AG09309 (cell line): ENCODE measurements around the gene SYNDIG1.

Experiments used
- DNase-seq: peaks from one replicate; pipeline ENCODE4 v3.0.0-alpha.2; 2010; ENCODE audit warnings: low read depth
- H3K4me3 ChIP-seq: 2 replicates; pipeline ENCODE4 v1.5.1; 2011; ENCODE audit warnings: mild to moderate bottlenecking, low read depth, low read length, moderate library complexity; ENCODE audit not compliant: control insufficient read depth
- TF ChIP-seq, protein P1 (sequence below): IDR thresholded peaks from 2 replicates; pipeline ENCODE4 v1.5.1; 2011; ENCODE audit warnings: mild to moderate bottlenecking, low read depth, low read length, inconsistent platforms; ENCODE audit not compliant: insufficient read depth, control insufficient read depth; ENCODE audit errors: missing control alignments

SYNDIG1 gene

GRCh38 chr20:24614341-24614740 lies 144.9 kb downstream of the SYNDIG1 start:
- H3K4me3 ChIP-seq, result no peak overlapping the region
- DNase-seq, result no peak
- TF ChIP-seq, protein P1, sequence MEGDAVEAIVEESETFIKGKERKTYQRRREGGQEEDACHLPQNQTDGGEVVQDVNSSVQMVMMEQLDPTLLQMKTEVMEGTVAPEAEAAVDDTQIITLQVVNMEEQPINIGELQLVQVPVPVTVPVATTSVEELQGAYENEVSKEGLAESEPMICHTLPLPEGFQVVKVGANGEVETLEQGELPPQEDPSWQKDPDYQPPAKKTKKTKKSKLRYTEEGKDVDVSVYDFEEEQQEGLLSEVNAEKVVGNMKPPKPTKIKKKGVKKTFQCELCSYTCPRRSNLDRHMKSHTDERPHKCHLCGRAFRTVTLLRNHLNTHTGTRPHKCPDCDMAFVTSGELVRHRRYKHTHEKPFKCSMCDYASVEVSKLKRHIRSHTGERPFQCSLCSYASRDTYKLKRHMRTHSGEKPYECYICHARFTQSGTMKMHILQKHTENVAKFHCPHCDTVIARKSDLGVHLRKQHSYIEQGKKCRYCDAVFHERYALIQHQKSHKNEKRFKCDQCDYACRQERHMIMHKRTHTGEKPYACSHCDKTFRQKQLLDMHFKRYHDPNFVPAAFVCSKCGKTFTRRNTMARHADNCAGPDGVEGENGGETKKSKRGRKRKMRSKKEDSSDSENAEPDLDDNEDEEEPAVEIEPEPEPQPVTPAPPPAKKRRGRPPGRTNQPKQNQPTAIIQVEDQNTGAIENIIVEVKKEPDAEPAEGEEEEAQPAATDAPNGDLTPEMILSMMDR, result no peak

GRCh38 chr20:24615353-24615752 lies 145.9 kb downstream of the SYNDIG1 start:
- no peak overlapping the region for H3K4me3 ChIP-seq
- no peak for DNase-seq
- TF ChIP-seq, protein P1, result no peak

- H3K4me3 ChIP-seq, result no peak overlapping the region
- no peak for DNase-seq
- TF ChIP-seq, protein P1, result no peak
Measured at GRCh38 chr20:24616258-24617079, 147.0 kb downstream of the SYNDIG1 start.

GRCh38 chr20:24617080-24617432 lies 147.6 kb downstream of the SYNDIG1 start:
- H3K4me3 ChIP-seq, result no peak overlapping the region
- DNase-seq, result no peak
- TF ChIP-seq, protein P1, result no peak

DNA sequence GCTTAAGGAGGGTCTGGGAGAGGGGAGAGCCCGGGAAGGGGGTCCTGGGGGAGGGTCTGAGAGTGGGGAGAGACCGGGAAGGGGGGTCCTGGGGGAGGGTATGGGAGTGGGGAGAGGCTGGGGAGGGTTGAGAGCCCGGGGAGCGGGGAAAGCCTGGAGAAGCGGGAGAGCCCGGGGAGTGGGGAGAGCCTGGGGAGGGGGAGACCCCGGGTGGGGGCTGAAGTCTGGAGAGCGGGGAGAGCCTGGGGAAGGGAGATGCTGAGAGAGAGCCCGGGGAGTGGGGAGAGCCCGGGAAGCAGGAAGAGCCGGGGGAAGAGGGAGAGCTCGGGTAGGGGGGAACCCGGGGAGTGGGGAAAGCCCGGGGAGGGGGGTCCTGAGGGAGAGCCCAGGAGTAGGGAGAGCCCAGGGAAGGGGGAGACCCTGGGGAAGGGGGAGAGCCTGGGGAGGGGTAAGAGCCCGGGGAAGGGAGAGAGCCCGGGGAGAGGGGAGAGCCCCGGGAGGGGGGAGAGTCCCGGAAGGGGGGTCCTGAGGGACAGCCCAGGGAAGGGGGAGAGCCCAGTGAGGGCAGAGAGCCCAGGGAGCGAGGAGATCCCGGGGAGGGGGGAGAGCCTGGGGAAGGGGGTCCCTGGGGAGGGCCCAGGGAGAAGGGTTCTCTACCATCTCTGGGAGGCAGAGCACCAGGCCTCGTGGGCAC lies 148.5 kb downstream of the SYNDIG1 start:
- TF ChIP-seq, protein P1, result no peak
- DNase-seq, result no peak
- no peak overlapping the region for H3K4me3 ChIP-seq

- H3K4me3 ChIP-seq, result no peak overlapping the region
- no peak for DNase-seq
- TF ChIP-seq, protein P1, result no peak
Measured at GRCh38 chr20:24618739-24619138, 149.3 kb downstream of the SYNDIG1 start.
